Suppressor macrophage (primary cell): ENCODE data around the gene BTBD18.

ENCODE experiments used
- DNase-seq, 4 experiments: peaks; one replicate each; pipeline ENCODE4 v3.0.0-alpha.2; 2020 to 2022
- total RNA-seq, 17 experiments: gene quantifications; one replicate each; lab custom pipeline; 2026; ENCODE audit warnings: mixed read lengths in 6 of 17, inconsistent platforms in 3 of 17; lab: John Stamatoyannopoulos, UW

The BTBD18 gene, protein sequence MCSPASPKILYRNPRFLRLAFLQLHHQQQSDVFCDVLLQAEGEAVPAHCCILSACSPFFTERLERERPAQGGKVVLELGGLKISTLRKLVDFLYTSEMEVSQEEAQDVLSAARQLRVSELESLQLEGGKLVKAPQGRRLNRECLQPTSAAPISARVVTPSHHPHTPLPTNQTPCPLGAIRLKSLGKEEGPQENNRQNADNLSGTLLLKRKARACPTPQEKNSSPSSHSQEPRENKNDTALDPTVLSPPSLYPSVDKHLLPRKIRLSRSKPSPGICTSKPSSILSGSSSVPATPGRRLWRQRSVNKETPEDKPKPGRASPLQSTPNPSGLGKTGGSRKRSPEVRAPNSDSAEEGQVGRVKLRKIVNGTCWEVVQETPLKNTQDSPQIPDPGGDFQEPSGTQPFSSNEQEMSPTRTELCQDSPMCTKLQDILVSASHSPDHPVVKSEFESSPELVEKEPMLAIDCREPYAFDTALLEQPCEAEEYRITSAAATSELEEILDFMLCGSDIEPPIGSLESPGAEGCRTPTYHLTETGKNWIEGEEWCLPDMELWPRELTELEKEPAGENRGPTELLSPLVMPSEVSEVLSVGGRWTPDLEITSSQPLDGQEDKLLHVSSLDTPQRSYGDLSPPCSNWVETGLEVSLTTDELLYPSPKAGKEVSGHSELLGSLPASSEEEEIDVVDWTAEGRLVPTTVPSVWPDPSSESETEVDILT
- 0 to 1.1 (median 0) reads per million in 17 experiments for total RNA-seq

DNA sequence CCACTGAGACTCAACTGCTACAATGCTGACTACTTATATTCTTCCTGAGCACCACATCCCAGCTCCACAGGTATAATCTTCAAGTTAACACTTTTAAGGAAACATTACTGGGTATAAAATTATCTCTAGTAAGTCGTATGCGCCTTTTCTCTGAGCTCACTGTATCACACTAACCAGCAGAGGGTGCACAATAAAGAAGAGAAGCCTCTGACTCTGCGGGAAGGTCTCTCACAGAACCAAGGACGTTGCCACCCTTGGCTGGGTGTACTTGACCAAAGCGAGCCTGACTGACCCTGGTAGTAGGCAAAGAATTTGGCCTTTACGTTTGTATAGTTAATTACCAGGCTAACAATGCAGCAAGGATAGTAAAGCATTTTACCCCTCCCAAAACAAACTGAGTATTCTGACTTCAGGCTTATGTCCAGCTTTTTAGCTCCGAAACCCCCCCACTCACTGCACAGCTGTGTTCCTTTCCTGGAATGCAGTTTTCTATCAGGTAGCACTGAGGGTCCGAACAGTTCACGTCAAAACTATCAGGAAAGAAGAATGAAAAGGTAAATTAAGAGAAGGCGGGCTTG is at the start of gene BTBD18:
BTBD18 (minus strand) TSS at position 144 of the 578 bp plus-strand sequence. CDS start 631 bp downstream, outside the sequence.
- peak; percentile 34 to 63 (median 44) for DNase-seq

DNA sequence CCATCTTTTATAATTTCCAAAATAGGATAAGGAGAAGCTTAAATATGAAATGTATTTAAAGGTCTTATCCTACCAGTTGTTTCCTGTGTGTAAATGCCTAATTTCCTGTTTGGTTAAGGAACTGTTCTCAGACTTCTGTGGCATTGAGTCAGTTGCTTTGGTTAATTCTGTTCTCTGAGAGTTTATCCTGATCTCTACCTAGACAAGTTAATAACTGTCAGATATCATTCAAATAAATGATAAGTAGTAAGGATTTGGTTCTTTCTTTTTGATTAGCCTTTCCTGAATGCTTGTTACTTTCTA is 49.5 kb upstream of the BTBD18 start:
- peak in 2 of 4 experiments; percentile 32 to 39 for DNase-seq

DNA sequence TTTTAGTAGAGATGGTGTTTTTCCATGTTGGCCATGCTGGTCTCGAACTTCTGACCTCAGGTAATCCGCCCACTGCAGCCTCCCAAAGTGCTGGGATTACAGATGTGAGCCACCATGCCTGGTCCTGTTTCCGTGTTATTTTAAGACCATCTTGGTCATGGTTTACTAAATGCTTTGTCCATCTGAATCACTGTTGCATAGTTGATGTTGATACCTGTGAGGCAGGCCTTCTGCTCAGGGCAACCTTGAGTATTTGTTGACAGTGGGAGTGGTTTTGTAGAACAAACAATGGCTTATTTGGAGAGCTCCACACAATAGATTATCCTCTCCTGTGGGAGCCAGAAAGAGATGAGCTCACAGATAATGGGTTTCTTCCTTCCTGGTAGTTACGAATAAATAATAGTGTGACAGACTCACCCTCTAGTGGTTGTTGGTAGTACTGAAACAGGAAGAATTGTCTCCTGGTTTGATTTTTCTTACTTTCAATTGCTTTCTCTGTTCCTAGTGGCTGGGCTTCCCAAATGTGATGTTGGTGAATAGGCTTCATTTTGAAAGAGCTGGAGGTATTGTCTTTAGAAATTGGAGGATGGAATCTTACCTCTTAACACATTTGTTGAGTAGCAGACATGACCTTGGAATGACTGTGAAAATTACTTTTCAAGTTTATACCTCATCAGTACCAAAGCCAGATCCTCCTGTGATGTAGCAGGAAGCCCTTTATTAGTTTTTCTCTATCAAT is 49.0 kb upstream of the BTBD18 start:
- peak; percentile 57 to 82 (median 72) for DNase-seq

DNA sequence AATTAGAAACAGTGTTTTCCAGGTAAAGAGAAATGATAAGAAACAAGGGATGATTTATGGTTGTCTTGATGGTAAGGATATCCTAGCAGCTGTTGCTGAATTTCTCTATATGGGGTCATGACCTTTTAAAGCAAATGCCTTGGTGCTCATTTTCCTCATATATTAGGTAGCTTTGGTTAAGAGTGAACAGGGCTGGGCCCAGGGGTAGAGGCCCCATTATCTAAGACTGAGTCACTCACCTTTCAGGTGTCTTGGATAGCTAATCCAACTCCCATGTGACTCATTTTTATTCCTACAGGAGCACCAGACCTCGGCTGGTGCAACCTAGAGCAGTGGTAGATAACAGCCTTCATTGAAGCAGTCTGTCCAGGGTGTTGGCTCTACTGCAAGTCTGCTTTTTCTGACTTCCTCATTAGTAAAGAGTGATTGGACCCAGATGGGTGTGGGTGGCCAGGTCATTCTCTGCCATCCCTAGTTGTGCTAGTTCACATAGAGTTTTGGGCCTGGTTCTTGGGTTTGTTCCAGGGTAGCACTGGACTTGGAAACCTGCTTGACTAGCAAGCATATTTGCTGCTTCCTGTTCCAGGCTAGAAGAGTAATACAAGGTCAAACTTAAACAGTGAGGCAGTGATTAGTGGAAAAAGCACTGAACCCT is 47.4 kb upstream of the BTBD18 start:
- peak; percentile 61 to 80 (median 68) for DNase-seq

DNA sequence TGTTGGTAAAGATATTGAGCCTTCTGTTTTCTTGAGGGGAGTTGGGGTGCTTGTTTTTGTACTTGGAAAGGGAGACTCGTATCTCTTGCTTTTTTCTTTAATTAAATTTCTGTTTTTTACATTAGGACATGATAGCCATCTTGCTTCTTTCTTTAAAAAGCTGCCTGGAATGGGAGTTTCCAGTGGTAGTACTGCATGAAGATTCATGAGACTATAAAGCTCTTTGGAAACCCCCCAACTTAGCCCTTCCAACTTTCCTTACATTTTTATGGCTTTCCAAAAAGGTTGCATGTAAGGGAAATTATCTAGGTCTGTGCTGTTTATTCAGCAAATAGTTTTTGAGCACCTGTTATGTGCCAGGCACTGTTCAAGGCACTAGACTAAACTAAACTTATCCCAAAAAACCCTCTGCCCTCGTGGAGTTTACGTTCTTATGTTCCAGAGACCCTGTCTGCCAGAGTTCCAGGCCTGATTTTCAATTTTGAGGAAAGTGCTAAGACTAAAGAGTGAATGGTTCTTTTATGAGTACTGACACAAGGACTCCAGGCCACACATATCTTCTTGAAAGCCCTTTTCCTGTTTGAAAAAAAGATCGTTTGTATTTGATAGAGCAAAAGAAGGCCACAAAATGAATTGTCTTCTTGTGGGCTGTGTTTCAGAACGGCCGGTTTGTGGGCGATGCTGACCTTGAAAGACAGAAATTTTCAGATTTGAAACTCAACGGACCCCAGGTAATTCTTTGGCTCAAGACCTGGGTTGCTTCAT is 41.9 kb upstream of the BTBD18 start:
- DNase-seq: no peak

DNA sequence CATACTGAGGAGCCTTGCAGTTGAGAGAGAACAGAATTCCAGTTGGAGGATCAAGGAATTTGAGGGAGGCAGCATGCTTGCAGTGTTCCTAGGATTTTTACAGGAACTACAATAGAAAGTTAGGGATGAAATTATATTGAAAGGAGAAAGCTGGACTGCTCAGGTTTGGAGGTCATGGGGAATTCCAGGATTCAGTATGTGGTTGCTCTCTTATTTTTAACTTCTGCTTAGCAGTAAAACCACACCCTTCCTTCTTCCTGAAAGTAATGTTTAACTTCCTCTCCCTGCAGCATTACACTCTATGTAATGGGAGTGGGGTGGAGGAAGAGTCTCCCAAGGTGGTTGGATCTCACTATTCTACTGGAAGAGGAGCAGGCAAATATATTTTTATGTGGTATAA is 41.3 kb upstream of the BTBD18 start:
- DNase-seq: peak; percentile 62 to 89 (median 79)

DNA sequence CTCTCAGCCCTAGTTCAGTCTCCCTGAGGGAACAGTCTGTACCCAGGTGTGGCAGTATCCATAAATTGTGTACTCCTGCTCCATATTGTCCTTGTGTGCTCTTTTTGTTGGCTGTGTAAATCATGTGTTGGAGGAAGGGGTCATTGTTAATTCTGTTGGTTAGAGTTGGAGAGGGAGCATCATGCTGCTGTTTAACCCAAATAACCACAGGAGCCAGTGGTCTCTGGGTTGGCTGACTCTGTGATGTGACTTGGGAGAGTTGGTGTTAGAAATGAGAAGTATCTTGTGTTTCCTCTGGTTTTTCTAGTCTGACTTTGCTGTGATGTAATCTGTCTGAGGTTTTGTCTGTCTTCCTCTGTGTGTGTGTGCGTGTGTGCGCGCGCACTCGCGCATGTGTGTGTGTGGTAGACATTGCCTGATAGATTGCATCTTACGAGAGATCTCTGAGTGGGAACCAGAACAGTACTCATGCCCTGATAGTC is 40.5 kb upstream of the BTBD18 start:
- DNase-seq: peak; percentile 96 to 99 (median 96)

DNA sequence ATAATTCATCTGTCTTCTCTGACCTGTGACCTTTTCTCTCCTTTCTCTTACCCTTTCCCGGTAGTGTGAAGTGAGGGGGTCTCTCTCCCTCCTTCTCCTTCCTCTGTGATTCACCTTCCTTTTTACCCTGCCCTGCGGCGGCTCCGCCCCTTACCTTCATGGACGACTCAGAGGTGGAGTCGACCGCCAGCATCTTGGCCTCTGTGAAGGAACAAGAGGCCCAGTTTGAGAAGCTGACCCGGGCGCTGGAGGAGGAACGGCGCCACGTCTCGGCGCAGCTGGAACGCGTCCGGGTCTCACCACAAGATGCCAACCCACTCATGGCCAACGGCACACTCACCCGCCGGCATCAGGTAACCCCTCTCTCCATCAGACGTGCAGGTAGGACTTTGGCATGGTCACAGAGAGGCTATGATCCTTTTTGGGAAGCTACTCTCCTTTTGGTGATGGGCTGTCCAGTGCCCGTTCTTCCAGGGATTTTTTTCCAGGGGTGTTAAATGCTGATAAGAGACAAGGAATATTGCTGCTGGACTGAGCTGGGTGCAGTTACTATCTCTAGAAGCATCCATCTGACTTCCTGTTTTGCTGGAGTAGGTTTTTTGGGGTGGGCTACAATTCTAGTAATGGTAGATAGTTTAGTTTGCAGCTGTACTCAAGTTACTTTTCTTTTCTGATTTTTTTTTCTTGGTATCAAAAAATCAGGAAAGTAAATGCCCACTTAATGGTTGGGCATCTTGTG is 39.9 kb upstream of the BTBD18 start:
- no peak for DNase-seq

DNA sequence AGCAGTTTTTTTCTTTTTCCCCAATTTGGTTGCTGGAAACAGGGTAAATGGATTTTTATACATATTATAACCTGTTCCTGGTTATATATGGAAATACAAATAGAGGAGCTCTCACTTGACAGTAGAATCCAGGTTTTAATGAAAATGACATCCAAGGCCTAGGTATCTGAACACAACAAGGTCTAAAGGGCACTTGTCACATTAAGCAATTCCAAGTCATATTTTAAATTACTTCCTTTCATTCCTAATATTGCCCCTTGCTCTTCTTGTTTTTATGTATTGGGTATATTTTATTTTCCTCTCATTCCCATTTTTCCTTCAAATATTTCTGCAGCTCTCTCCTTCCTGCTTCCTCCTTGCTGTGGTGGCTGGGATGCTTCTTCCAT is 37.1 kb upstream of the BTBD18 start:
- no peak for DNase-seq

DNA sequence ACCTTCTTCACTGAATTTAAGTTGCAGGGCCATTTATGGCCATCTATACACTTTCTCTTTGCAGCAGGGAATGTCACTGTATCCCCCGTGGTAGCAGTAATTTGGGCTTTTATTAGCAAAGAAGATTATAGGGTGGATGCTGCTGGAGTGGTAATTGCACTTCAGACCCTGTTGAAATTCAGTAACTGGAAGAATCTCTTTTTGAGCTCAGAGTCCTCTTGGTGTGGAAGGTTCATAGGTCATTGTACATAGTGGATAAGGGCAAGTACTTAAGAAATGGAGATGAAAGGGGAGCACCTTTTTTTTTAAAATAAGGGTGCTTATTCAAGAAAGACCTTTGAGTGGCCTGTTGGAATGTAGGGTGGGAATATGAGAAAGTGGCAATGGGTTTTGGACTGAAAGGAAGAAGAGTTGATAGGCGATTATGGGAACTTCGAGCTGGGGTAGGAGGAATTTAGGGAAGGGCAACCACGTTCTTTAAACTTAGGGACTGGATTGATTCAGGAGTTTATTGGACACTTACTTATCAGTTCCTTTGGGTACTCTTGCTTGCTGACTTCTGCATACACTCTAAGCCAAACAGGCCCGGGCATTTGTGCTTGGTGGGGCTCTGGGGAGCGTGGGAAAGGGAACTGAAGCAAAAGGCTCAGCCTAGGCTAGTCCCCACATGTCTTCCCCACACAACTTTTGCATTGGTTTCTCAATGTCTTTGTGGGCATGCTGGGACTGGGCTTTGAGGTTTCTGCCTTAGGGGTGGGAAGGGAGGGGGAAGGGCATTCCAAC is 36.5 kb upstream of the BTBD18 start:
- DNase-seq: peak; percentile 85 to 92 (median 90)

DNA sequence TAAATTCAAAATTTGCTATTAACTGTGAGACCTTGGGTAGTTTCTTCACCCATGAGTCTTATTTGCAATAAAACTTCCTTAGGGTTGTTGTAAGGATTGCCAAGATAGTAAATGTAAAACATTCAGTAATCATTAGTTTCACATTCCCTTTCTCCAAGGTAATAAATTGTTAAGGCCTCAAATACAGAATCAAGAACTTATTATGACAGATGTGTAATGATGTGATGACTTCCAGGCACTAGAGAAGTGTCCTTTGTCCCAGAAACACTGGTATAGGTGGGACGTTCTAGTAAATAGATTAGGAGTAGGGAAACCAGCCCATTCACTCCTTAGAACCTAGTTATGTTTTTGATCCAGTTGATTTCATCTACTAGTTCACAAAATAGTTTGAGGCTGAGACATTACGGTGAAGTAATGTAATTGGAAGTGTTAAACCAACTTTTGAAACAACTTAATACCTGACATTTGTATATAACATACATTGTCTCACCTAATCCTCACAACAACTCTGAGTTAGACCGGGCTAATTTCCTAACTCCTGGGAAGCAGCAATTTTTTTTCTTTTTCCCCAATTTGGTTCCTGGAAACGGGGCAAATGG is 35.5 kb upstream of the BTBD18 start:
- no peak for DNase-seq

DNA sequence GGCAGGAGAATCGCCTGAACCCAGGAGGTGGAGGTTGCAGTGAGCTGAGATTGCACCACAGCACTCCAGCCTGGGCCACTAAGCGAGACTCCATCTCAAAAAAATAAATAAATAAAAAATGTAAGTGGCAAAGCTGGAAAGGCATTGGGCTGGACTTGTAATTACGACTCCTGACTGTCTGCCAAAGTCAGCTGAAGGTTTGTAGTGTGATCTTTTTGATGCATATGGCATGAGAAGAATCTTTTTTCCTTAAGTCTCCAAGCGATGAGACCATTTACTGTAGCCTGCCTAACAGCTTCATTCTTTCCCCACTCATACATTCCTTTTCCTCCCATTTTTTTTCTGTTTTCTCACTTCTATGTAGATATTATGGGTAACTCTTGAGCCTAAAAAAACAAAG is 34.8 kb upstream of the BTBD18 start:
- no peak for DNase-seq

DNA sequence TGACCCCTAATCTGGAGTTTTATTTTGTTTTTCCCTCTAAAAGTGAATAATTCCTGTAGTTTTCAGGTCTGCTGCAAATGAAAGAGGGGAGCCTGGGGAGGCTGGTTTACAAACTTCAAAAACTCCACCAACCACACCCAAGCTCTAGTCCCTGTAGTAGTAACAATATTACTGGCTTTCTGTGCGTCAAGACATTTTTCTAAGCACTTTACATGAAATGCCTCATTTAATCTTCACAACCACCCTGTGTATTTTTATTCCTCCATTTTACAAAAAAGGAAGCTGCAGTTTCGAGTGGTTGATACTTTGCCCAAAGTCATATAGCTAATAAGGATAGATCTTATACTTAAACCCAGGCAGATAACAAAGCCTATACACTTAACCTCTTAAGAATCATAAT is 33.5 kb upstream of the BTBD18 start:
- peak in 1 of 4 experiments; percentile 41 for DNase-seq

DNA sequence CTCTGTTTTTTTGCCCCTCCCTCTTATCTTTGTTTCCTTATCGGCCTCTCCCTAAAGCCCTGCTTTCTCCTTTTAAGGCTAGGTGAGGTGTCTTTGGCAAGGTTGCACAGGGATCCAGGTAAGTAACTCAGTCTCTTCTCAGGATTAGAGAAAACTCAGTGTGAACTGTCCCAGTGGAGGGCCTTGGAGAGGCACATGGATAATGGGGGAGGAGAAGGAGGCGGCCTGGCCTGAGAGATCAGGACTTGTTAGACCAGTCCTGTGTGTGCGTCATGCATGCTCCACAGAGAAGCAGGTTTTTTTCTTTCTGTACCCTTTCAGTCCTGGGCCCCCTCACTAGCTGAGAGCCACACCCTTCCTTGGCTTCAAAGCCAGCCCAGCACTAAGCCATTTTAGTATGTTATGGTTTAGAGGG is 29.9 kb upstream of the BTBD18 start:
- DNase-seq: no peak

DNA sequence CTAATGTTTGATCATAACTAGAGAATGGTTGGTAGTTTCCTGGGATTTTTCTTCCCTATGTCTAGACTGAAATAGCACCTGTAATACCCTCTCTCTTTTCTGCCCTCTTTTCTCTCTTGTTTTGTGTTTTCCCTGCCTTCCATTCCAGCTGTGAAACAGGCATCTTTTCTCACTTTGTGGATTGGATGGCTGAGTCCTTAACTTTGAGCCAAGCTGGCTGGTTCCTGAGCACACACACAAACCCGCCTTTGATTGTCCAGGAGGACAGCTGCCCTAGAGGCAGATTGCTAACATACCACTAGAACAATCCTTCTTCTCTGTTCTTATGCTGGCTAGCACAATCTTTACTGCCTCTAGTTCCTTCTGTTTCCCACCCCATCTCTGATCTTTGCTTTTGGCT is 27.7 kb upstream of the BTBD18 start:
- DNase-seq: no peak

DNA sequence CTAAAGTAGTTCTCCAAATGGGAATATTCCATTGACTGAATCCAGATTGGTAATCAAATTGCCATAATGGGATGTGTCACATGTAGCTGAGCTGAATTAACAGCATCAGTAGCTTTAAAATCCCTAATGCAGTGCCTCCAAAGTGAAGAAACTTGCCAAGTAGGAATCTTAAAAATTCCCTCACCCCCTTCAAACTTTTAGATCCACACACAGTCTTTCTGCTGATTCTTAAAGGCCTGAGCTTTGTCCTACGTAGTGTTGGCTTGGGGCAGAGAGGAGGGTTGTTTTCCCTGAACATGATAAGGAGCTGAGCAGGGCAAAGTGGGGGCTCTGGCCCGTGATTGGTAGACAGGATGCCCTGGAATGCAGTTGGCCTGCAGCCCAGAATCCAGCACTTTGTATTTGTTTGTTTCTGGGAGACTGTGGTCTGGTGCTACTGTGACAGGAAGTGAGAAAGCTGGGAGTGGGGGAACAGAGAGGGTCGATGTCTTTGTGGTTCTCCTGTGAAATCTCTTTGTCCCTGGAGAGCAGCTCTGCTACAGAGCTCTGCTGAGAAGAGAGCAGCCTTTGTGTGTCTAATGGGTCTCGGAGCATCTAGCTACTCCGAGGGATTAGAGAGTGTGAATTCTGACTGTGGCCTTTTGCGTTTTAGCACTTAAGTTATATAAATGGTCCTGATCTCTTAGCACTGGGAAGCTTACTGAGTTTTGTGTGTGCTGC is 26.9 kb upstream of the BTBD18 start:
- DNase-seq: peak in 1 of 4 experiments; percentile 40

DNA sequence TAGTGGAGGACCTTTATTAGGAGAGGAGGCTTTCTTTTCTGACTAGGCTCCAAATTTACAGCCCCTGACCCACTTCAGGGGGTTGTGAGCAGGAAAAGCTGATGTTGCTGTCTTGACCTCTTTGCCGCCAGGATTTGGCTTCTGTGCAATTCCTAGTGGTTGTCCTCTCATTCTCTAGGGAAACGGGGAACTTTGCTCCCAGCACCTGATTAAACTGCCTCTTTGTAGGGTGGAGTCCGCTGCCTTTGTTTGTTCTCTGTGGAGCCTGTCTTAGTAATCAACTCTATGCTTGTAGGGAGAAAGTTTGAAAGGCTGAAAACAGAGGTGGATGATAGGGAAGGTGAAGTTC is 26.3 kb upstream of the BTBD18 start:
- DNase-seq: no peak

DNA sequence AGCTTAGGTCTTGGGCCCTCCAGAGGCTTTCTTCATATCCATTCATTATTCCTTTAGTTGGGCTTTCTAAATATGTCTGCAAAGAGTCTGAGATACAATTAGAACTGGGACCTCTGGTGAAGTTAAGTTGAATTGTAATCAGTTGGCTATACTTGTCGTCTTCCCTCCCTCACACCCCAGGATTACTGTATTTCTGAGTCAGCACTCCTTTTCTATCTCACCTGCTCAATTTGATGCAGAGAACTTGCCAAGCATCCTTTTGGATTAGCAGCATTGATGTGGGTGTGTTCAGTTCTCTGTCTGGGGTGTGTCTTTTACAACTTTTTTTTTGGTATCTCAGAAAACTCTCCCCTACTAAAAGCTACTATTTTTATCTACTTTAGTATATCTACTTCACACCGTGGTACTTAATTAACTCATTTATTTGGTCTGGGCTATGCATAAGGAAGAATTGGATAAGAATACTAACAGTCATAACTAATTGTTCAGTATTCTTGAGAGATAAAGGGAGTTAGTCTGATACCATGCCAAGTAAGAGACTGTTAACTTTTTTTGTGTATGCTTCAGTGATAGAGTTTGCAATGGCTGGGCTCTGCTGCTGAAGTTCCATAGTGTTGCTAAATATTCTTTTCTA is 25.1 kb upstream of the BTBD18 start:
- DNase-seq: no peak
